Common myeloid progenitor, CD34-positive (primary cell): ENCODE results near the gene KRTCAP3.
"Not testable (repeated sequence)": the region's sequence is repeated elsewhere in the genome, so short reads cannot be mapped to it uniquely, and the experiment has no call there.

Experiments used
- CTCF ChIA-PET: fragments of 350-600 bp; sonication (Branson Sonifier 250); formaldehyde crosslinking; loops from one replicate; lab custom pipeline; 2021; ENCODE audit warnings: antibody characterized with exemption; lab: Charles Lee
- POLR2A ChIA-PET: fragments of 350-600 bp; sonication (Branson Sonifier 250); formaldehyde crosslinking; loops from one replicate; lab custom pipeline; 2021; ENCODE audit warnings: antibody characterized with exemption; lab: Charles Lee
- DNase-seq, 3 donors: peaks; one replicate each; pipeline versions ENCODE4 v3.0.0 to v3.0.0-alpha.2; 2013
- H3K27ac ChIP-seq, 2 experiments: 1 replicate in 1 of 2; 2 replicates in 1 of 2; pipeline ENCODE4 v1.7.0; 2013; ENCODE audit warnings: inconsistent platforms in 2 of 2, low read length in 2 of 2, mild to moderate bottlenecking in 2 of 2, low read depth in 1 of 2, moderate library complexity in 1 of 2; ENCODE audit not compliant: severe bottlenecking in 2 of 2, insufficient read depth in 1 of 2, poor library complexity in 1 of 2
- H3K27me3 ChIP-seq, 5 experiments: replicated peaks in 2 of 5; 1 replicate in 3 of 5; 2 replicates in 2 of 5; pipeline versions ENCODE4 v1.6.1 to v1.7.0; 2013; ENCODE audit warnings: low read length in 4 of 5, mild to moderate bottlenecking in 2 of 5, moderate library complexity in 2 of 5, inconsistent platforms in 1 of 5; ENCODE audit not compliant: insufficient read depth in 5 of 5, control insufficient read depth in 4 of 5
- H3K36me3 ChIP-seq, 4 experiments: 1 replicate in 2 of 4; 2 replicates in 2 of 4; pipeline versions ENCODE4 v1.6.1 to v1.7.0; 2013; ENCODE audit warnings: low read length in 3 of 4, control low read depth in 1 of 4, mild to moderate bottlenecking in 1 of 4; ENCODE audit not compliant: control insufficient read depth in 4 of 4, insufficient read depth in 4 of 4
- H3K4me1 ChIP-seq, 4 experiments: 1 replicate in 3 of 4; 2 replicates in 1 of 4; pipeline versions ENCODE4 v1.6.1 to v1.7.1; 2013; ENCODE audit warnings: low read length in 3 of 4, mild to moderate bottlenecking in 3 of 4, control low read depth in 1 of 4, inconsistent platforms in 1 of 4, moderate library complexity in 1 of 4; ENCODE audit not compliant: control insufficient read depth in 4 of 4, insufficient read depth in 4 of 4; ENCODE audit errors: control extremely low read depth in 1 of 4
- H3K4me3 ChIP-seq, 7 experiments: 1 replicate in 4 of 7; 2 replicates in 3 of 7; pipeline versions ENCODE4 v1.5.1 to v1.7.0; 2013; ENCODE audit warnings: mild to moderate bottlenecking in 7 of 7, low read length in 6 of 7, moderate library complexity in 6 of 7, inconsistent platforms in 2 of 7, low read depth in 2 of 7, control low read depth in 1 of 7; ENCODE audit not compliant: insufficient read depth in 4 of 7, control insufficient read depth in 1 of 7; ENCODE audit errors: extremely low read depth in 1 of 7
- H3K9me3 ChIP-seq, 5 experiments: 1 replicate in 4 of 5; 2 replicates in 1 of 5; pipeline versions ENCODE4 v1.6.1 to v1.7.1; 2013; ENCODE audit warnings: low read length in 4 of 5, mild to moderate bottlenecking in 2 of 5, inconsistent platforms in 1 of 5, low read depth in 1 of 5, moderate library complexity in 1 of 5; ENCODE audit not compliant: control insufficient read depth in 4 of 5, insufficient read depth in 2 of 5; ENCODE audit errors: control extremely low read depth in 1 of 5
- WGBS: methylation state at CpG from one replicate; pipeline ENCODE4 v1.1.5; 2013; ENCODE audit not compliant: insufficient coverage; 5-methylcytosine and 5-hydroxymethylcytosine counted together

KRTCAP3 gene

GRCh38 chr2:27422958-27423357, 19.2 kb upstream of the KRTCAP3 start:
- Histone ChIP-seq H3K4me1 (peaks cover 0 to 7% (median 3%) of the 10 kb centered on the region in 4 experiments), H3K4me3 (no peak overlapping the region), H3K9me3 (no peaks in the 10 kb centered on the region), H3K27me3 (no peaks in the 10 kb centered on the region), H3K36me3 (no peaks in the 10 kb centered on the region), H3K27ac (no peak overlapping the region)
- no peak for DNase-seq
- POLR2A ChIA-PET: no interaction called here
- CTCF ChIA-PET: no interaction called here
- WGBS: 100% methylated on average over 2 of the region's 3 CpGs

DNA sequence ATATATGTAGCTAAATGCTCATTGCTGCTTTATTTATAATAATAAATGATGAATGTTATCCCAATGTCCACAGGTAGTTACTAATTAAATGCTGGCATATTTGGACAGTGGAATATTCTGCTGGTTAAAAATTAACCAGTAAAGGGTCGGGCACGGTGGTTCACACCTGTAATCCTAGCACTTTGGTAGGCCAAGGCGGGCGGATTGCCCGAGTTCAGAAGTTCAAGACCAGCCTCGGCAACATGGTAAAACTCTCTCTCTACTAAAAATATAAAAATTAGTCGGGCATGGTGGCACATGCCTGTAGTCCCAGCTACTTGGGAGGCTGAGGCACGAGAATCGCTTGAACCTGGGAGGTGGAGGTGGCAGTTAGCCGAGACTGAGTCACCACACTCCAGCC, 17.1 kb upstream of the KRTCAP3 start:
- WGBS: 100% methylated on average over 5 of the region's 10 CpGs
- POLR2A ChIA-PET: interaction anchor here (0.7 kb wide), 1 partner anchor 390 kb away, joined by 4 read pairs; no protein-coding TSS in a partner anchor

GRCh38 chr2:27427863-27428212, 14.3 kb upstream of the KRTCAP3 start:
- Histone ChIP-seq H3K4me1 (peaks cover 12 to 28% (median 19%) of the 10 kb centered on the region in 4 experiments), H3K36me3 (peaks cover 0 to 4% (median 0%) of the 10 kb centered on the region in 4 experiments), H3K9me3 (no peaks in the 10 kb centered on the region), H3K4me3 (peak overlapping the region; percentile 61 to 96 (median 92)), H3K27me3 (no peaks in the 10 kb centered on the region), H3K27ac (peak overlapping the region; percentile 92 to 96)
- DNase-seq: no peak
- ChIA-PET CTCF (interaction anchor here (1.0 to 6.9 kb wide), 4 partner anchors 19 to 46 kb away, joined by 3 to 45 read pairs (median 4); partner anchors contain the start of genes PPM1G and ZNF513), POLR2A (interaction anchor here (2.2 kb wide), 1 partner anchor 18 kb away, joined by 10 read pairs; the partner anchor contains the start of gene PPM1G)
- 40% methylated on average over 4 of the region's 7 CpGs for WGBS

More for the DNA sequence above, 17.1 kb upstream of the KRTCAP3 start:
- DNase-seq, H3K36me3 ChIP-seq, CTCF ChIA-PET, H3K4me3 ChIP-seq, H3K9me3 ChIP-seq, H3K27ac ChIP-seq, H3K27me3 ChIP-seq: not testable (repeated sequence)
- H3K4me1 ChIP-seq: peaks cover 7 to 21% (median 13%) of the 10 kb centered on the region in 4 experiments

- Histone ChIP-seq H3K27me3 (no peaks in the 10 kb centered on the region), H3K27ac (peak within 1 kb of the TSS; percentile 92 to 96), H3K4me3 (peak within 1 kb of the TSS; percentile 61 to 96 (median 92)), H3K9me3 (no peaks in the 10 kb centered on the region), H3K36me3 (peaks cover 0 to 9% (median 5%) of the 10 kb centered on the region in 4 experiments), H3K4me1 (peaks cover 12 to 28% (median 19%) of the 10 kb centered on the region in 4 experiments)
- ChIA-PET POLR2A (interaction anchor here (2.2 kb wide), 1 partner anchor 19 kb away, joined by 10 read pairs; the partner anchor contains the start of gene PPM1G), CTCF (interaction anchor here (1.0 to 6.9 kb wide), 6 partner anchors 8 to 47 kb away, joined by 3 to 45 read pairs (median 4); partner anchors contain the start of genes PPM1G and ZNF513)
- peak; percentile 87 to 92 (median 92) for DNase-seq
- under 1% methylated on average over 66 of the region's 75 CpGs for WGBS
These were observed 13.8 kb upstream of the KRTCAP3 start, which contains the start of gene NRBP1 for GRCh38 chr2:27428213-27428977. Gene NRBP1, plus strand, starts transcription at chr2:27428631. Its CDS starts 4,643 bp downstream, at chr2:27433274.

- WGBS: under 1% methylated on average over 48 of the region's 51 CpGs
- Histone ChIP-seq H3K27ac (peak overlapping the region; percentile 92 to 96), H3K4me3 (peak overlapping the region; percentile 61 to 96 (median 92))
These were observed 13.1 kb upstream of the KRTCAP3 start for GRCh38 chr2:27428978-27429541.

GRCh38 chr2:27431395-27431794, 10.8 kb upstream of the KRTCAP3 start:
- no peak overlapping the region for H3K27ac ChIP-seq
- H3K9me3 ChIP-seq: no peaks in the 10 kb centered on the region
- no peaks in the 10 kb centered on the region for H3K27me3 ChIP-seq
- peaks cover 4 to 35% (median 33%) of the 10 kb centered on the region in 4 experiments for H3K36me3 ChIP-seq
- peaks cover 12 to 28% (median 19%) of the 10 kb centered on the region in 4 experiments for H3K4me1 ChIP-seq
- POLR2A ChIA-PET: interaction anchor here (0.6 to 2.4 kb wide), 2 partner anchors 22 to 508 kb away, joined by 3 to 10 read pairs; partner anchors contain the start of gene PPM1G
- no peak overlapping the region for H3K4me3 ChIP-seq
- DNase-seq: peak in 2 of 3 donors; percentile 36 to 51
- CTCF ChIA-PET: interaction anchor here (1.0 to 6.9 kb wide), 8 partner anchors 8 to 333 kb away, joined by 3 to 45 read pairs (median 4); partner anchors contain the start of gene PPM1G

More at GRCh38 chr2:27428978-27429541, 13.1 kb upstream of the KRTCAP3 start:
- H3K36me3 ChIP-seq: peaks cover 2 to 15% (median 11%) of the 10 kb centered on the region in 4 experiments
- H3K27me3 ChIP-seq: no peaks in the 10 kb centered on the region
- ChIA-PET CTCF (interaction anchor here (1.0 to 6.9 kb wide), 5 partner anchors 8 to 66 kb away, joined by 3 to 45 read pairs (median 4); partner anchors contain the start of gene PPM1G), POLR2A (interaction anchor here (1.1 to 2.2 kb wide), 2 partner anchors 20 to 59 kb away, joined by 3 to 10 read pairs; partner anchors contain the start of genes EIF2B4 and PPM1G)
- peaks cover 12 to 28% (median 19%) of the 10 kb centered on the region in 4 experiments for H3K4me1 ChIP-seq
- peak; percentile 80 to 91 (median 89) for DNase-seq
- no peaks in the 10 kb centered on the region for H3K9me3 ChIP-seq
